Epithelial cell of umbilical artery (primary cell): ENCODE data around the gene TNIP1. TPM values are rescaled to one million over a fixed set of nuclear protein-coding genes. Genes with fewer than 3 reads are reported as not detected.

Experiments
- total RNA-seq: library from RNA; depleted of rRNA; stranded (reverse); fragments of >200 nt; gene quantifications from 2 replicates; pipeline ENCODE4 v1.2.3, GENCODE V29; 2014

The TNIP1 gene, protein sequence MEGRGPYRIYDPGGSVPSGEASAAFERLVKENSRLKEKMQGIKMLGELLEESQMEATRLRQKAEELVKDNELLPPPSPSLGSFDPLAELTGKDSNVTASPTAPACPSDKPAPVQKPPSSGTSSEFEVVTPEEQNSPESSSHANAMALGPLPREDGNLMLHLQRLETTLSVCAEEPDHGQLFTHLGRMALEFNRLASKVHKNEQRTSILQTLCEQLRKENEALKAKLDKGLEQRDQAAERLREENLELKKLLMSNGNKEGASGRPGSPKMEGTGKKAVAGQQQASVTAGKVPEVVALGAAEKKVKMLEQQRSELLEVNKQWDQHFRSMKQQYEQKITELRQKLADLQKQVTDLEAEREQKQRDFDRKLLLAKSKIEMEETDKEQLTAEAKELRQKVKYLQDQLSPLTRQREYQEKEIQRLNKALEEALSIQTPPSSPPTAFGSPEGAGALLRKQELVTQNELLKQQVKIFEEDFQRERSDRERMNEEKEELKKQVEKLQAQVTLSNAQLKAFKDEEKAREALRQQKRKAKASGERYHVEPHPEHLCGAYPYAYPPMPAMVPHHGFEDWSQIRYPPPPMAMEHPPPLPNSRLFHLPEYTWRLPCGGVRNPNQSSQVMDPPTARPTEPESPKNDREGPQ
- total RNA-seq, result 59.8 and 67.8 TPM in 2 replicates

DNA sequence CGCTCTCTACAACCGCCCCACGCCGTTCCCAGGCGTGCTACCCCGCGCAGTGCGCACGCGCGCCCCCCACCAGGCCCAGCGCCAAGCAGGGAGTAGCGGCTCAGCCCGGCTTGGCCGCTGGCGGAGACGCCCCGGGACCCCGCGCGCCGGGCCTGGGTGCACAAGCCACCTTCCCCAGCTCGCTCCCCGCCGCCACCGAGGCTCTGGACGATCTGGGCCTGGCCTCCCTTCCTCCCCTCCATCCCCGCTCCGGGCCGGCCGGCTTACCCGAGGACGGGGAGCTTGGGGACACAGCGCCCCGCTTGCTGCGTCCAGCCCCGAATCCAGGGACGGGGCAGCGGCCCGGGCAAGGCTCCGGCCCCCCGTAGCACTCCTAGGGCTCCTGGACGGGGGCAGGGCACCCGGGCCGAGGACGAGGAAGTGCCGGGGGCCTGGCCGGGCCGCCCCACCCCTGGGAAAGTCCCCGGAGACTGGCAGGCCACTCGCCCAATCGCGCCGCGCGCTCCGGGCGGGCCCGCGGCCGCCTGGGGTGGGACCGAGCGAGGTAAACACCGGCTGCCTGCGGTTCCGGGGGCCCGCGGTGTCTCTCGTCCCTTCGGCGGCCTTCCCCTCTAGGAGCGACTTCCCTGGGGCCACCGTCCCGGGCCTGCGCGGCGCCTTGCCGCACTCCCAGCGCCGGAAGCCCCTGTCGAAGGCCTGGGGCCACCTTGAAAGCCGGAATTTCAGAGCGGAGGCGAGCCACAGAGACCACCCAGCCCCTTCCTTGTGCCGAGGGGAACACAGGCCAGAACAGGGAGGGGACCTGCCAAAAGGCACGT lies at the start of gene TNIP1:
TNIP1 (minus strand) TSS at position 422 of the 818 bp plus-strand sequence. CDS start 15,939 bp downstream, outside the sequence.

DNA sequence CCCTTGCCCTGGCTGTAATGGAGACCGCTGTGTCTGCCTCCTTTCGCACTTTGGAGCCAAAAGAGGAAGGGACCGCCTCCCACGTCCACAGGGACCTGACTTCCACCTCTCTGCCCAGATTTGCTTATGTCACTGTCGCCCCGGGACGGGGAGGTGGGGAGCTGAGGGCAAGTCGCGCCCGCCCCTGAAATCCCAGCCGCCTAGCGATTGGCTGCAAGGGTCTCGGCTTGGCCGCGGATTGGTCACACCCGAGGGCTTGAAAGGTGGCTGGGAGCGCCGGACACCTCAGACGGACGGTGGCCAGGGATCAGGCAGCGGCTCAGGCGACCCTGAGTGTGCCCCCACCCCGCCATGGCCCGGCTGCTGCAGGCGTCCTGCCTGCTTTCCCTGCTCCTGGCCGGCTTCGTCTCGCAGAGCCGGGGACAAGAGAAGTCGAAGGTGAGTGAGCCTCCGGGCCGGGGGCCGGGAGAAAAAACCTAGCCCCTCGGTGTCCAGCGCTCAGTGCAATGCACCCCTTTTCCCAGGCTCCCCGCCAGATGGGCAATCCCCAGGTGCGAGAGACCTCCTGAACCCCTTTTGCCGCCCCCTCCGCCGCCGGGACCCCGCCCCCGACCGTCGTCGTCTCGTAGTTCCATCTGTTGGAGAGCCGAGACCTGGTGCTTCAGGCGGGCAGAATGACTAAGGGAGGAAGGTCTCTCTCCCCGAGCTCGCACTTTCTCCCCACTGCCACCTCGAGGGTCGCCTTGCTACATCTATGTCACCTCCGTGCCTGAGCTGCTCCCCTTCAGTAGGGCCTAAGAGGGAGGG lies 60.3 kb downstream of the TNIP1 start, which contains the start of gene GPX3:
GPX3 (plus strand) TSS at position 288 of the 807 bp plus-strand sequence; CDS start at position 352, 64 bp downstream.

Other genes with a start within 250 kb of the TNIP1 start
- not detected in 2 replicates for gene IRGM, start 234.5 kb downstream of the TNIP1 start, total RNA-seq
- 4.2 and 8.4 TPM in 2 replicates for gene ZNF300, start 176.1 kb downstream of the TNIP1 start, total RNA-seq
- 2.3 and 2.6 TPM in 2 replicates for gene GPX3, start 60.4 kb downstream of the TNIP1 start, total RNA-seq
- gene ANXA6, start 76.7 kb upstream of the TNIP1 start, total RNA-seq, result 292 and 376 TPM in 2 replicates
- gene CCDC69, start 143.1 kb upstream of the TNIP1 start, total RNA-seq, result 2.6 and 4.6 TPM in 2 replicates
- 8.8 and 11.4 TPM in 2 replicates for gene GM2A, start 172.2 kb upstream of the TNIP1 start, total RNA-seq
- not detected in 2 replicates for gene SLC36A3, start 222.7 kb upstream of the TNIP1 start, total RNA-seq